HG02970 (cell line): Measurements from ENCODE around the gene FBXW7.

Source experiments
- ATAC-seq: cut with Tn5 transposase; IDR thresholded peaks from one replicate; pipeline ENCODE4 v1.9.1; 2021; ENCODE audit warnings: mild to moderate bottlenecking, moderate library complexity, moderate number of reproducible peaks; ENCODE audit not compliant: unreplicated experiment, low FRiP score

FBXW7 gene

DNA sequence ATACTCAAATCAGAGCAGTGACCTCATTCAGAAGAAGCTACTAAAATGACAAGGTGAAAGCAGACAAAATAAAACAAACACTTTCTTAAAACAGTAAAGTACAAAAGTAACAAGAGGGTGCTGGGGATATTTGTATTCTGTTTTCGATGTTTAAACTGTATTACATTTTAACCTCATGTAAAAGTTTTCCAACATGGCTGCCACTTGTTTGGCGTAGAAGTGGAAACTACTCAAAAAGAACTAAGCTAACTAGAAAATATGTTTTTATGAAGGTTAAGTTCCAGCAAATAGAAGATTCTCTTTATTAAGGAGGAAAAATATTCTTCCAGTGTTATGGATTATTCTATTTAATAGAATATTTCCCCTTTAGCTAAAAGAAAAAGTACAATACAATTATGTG is 155.0 kb downstream of the FBXW7 start:
- ATAC-seq = no peak

DNA sequence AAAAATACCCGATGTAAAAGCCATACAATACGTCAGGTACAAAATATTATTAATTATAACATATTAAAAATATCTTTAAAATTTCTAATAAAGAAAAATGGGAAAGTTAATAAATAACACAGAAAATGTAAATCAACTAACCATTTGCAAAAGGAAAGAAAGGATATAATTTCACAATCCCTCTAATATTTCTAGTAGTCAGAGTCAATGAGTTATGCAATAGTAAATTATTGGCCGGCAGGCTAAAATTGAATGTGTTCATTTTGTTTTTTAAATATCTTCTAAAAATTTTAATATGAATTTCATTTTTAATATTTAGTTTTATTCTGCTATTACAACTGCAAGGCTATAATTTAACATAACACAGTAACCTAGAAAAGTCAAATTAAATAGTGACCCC is 155.7 kb downstream of the FBXW7 start:
- ATAC-seq = no peak

DNA sequence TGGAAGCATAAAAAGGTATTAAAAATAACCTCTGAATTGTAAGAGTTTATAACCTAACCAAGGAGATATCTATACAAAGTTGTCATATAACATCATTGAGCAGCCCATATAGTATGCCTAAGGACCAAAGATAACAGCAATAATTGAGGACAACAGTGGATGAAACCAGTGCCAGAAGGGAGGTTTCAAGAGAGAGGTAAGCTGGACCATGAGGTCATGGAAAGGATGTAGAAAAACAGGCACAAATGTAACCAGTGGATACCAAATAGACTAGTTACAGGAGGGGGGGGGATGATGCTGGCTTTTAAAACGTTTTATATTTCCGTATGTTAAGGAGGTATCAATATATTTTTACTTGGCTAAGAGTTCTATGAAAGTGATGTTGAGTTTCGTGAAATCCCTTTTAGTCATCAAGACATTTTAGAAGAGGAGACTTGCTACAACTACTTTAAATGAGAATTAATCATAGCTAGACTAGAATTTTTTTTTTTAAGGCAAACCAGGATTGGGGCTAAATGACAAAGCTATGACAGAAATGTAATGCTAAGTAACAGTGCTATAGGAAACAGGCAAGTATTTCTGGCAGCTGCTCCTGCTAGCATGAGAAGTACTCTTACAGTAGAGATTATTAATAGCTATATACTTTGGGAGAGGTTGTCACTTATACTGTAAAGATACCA is 161.1 kb downstream of the FBXW7 start:
- no peak for ATAC-seq

DNA sequence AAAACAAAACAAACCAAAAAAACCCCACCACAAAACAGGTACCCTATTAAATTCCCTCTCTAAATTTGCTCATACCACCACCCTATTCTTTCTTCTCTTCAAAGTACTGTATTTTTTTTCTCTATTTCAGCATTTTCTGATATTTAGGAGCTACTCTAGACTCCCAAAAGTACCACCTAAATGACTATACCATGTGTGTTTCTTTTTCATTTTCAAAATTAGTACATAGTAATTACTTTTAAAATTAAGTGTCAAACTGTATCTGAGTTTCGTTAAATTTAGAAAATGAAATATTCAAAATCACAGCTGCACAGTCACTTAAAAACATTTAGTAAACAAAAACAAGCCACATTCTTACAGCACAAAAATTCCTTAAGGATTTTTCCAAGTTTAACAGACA is 161.7 kb downstream of the FBXW7 start:
- ATAC-seq = no peak

DNA sequence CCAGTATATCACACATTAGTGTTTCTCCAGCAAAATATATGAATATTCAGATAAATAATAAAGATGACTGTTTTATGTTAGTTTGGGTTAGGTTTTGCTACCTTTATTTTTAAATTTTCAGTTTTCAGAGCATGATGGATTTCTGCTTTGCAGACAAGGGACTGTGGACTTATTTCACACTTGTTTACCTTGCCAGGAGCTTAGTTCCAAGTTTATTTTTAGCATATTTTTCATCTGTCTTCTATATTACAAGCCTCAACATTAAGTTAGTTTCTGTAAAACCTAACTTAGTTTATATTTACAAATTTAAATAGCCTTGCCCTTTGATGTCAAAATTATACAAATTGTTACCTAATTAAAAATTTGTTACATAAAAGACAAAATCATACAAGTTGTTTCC is 163.4 kb downstream of the FBXW7 start:
- ATAC-seq = no peak

DNA sequence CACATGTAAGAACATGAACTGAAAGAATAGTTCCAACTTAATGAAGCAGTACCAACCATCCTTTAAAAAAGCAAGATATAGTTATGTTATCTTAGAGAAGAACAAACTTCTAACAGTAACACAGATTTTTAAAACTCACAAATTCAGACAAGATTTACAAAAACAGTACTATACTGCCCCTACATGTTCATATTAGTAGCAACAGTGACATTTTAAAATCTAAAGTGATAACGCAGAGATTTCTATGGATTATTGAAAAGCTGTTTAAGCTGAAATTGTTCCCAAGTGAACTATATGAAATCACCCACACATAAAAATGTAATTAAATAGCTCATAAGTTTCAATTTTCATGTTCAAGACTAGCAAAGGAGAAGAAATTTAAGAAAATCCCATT is 166.0 kb downstream of the FBXW7 start:
- ATAC-seq = no peak

DNA sequence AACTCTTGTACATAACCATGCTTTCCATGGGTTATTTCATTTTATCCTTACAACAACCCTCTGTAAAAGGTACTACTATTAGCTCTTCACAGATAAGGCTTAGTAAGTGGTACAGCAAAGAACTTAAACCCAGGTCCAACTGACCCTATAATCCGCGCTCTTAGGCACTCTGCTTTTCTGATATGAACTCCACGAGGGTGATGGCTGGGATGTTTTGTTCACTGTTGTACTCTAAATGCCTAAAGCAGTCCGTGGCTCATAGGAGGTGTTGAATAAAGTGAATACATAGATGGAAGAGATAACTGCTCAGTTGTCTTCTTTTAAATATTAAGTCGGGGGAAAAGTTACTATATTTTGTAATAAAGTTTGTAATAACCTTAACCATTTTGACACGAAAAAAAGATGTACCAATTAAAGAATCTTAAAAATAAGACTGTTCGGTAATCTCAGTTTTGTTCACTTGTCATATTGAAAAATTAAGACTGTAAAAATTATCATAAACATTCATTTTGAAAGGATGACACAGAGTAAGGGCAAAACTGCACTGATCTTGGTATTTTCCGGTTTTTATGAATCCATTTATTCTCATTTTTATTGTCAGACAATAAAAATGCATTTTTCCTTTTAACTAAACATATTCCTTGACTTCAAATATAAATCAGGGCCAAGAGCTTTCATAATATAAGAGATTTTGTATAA is 166.5 kb downstream of the FBXW7 start:
- ATAC-seq = no peak

DNA sequence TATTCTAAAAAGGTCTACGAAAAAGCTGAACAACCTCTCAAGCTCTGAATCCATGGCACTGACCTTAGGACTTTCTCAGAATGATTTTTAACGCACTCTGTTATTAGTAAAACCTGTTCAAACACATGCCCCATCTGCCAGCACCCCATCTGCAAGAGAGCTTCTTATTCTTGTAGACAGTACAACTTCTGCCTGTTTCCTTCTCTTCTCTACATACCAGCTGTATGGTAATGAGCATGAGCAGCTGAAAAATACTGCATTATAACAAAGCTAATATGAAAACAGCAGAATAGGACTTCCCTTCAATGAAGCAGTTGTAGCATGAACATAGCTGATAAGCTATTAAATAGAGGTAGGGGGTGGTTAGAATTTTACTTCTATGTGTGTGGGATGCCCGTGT is 167.9 kb downstream of the FBXW7 start:
- ATAC-seq = no peak

DNA sequence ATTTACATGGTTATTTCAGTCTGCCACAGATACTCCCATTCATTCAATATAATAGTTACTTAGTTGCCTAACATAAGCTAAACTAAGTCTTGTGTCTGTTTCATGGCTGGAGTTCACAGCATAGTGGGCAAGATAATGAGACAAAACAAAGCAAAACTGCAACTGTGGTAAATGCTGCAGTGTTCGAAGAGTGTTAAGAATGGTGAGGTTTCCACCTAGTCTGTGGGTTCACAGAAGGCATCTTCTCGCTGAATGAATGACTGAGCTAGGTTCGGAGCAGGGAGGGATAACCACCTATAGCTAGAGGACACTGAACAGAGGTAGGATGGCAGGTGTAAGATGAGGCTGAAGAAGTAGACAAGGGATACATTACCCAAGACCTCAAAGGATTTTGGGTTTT is 171.0 kb downstream of the FBXW7 start:
- no peak for ATAC-seq

DNA sequence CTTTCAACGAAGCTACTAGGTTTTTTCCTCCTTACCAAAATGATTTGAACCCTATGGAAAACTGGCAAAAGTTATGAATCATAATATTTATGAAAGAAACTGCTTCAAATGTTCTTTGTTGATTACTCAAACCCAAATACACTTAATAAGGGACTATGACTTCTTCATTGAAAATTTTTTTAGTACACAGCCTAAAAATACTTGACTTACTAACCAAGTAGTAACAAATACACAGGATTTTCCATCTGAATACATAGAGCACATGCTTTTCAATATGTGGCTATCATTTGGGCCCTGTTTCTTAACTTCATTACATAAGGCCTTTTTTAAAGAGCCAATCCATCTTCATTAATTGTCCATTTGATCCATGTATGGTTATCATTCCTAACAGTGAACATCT is 171.5 kb downstream of the FBXW7 start:
- no peak for ATAC-seq

DNA sequence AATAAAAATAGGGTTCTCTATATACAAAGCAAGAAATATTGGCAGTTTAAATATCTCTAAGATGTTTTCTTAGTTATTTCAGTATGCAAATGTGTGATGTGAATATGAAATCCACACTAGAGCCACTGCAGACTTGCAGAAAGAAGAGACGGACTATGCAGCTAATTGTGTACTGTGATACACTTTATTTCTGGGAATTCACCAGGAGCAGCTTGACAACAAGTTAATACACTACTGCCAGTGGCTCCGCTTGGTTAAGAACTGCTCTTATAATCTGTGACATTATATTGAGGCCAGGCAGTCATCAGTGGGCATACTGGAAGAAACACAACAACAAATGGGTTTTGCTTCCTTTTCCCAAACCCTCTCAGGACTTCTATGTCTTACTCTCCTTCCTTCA is 172.0 kb downstream of the FBXW7 start:
- no peak for ATAC-seq

DNA sequence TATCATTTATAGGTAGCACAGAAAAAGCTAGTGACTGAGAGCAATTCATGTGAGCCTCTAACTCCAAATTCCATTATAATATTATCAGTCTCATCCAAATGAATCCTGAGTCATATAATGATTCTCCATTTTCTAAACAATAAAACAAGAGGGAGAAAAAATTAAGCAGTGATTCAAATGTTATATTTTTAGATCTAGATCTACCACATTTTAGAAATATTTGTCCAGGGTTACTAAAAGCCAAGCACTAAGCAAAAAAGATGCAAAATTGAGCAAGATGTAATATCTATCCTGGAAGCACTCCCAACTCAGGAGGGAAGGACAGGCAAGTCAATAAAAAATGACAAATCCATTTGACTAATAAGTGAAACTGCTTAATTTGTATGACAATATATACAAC is 172.8 kb downstream of the FBXW7 start:
- no peak for ATAC-seq

DNA sequence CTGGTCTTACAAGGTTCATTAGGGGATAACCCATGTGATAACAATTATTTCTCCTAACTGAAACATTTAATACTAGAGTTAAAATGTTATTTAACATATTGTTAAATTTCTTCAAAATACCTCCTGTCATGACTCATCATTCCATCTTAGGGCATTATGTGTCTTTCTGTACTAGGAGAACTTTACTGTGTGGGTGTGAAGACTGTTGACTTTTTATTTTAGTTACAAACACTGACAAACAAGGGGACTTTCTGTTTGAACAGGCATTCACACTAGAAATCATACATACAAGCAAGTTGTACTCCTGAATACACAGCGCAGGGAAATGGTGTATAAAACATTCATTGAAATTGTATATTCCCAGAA is 175.9 kb downstream of the FBXW7 start:
- ATAC-seq = no peak

DNA sequence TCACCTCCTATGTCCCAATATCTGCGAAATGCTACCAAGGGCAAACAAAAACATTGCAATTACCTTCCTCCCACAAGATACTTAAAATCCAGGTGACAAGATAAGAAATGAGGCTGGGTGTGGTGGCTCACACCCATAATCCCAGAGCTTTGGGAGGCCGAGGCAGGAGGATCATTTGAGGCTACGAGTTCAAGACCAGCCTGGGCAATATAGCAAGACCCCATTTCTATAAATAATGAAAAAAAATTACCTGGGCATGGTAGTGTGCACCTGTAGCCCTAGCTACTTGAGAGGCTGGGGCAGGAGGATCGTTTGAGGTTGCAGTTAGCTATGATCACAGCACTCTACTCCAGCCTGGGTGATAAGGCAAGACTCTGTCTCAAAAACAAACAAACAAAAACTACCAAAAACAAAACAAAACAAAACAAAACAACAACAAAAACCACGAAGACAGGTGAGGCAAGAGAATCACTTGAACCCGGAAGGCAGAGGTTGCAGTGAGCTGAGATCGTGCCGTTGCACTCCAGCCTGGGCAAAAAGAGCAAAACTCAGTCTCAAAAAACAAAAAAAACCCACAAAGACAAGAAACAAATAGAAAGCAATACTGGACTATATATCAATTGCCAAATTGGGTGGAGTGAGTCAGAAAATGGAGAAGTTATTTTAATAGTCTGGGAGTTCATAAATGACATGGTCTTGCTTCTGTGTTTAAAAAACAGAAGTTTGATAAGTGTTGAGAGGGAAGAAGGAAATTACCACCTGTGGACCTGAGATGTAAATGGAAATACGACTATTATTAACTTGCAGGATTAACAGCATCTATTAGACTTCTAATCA is 176.5 kb downstream of the FBXW7 start:
- ATAC-seq = no peak

DNA sequence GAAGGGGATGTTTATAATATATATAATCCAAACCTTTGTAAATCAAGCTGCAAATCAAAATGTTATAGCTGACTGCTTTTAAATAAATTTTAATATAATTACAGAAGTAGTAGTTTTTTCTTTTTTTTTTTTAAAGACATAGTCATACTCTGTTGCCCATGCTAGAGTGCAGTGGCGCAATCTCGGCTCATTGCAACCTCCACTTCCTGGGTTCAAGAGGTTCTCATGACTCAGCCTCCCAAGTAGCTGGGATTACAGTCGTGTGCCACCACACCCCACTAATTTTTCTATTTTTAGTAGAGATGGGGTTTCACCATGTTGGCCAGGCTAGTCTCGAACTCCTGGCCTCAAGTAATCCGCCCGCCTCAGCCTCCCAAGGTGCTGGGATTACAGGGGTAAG is 178.7 kb downstream of the FBXW7 start:
- ATAC-seq = no peak

DNA sequence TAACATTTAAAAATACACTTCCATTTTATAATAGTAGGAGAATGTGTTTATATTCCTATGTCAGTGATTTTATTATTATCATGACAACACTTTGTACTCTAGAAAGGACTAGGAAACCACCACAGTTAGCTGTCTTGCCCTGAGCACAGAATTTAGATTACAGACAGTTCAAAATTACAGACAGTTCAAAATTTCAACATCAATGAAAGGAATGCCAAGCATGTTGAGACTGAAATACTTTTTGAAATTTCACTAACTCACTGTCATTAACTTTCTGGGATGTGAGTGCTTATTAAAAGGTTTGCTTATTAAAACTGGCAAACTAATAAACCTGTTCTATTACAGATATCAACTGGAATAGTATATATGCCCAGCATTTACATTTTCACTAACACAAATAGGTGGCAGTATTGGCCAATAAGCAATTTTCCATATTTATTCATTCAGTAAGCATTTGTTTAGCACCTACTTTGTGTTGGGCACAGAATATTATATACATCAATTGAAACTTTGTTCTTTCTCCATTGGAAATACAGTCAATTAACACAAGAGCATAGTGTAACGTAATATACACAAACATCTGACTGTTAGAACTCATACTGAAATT is 179.4 kb downstream of the FBXW7 start:
- no peak for ATAC-seq

DNA sequence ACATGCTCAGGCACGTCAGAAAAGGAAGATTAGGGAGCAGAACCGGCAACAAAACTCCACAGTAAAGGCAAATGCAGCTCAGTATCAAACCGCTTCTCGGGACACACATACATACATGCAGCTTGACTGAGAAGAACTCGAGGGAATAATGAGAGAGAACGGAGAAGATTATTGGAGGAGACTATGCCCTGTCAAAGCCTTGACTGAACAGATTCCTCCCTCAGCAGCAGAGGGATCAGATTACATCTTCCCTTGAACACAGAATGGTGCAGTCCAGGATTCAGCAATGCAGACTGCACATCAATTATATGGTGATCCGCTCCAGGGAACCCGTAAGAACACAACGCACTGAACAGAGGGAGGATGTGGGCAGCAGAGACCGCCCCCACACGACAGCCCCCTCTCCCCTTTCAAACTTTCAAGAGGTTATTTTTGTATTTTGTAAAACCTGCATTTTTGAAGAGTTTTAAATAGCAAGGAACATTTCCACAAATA is 183.2 kb downstream of the FBXW7 start:
- ATAC-seq = no peak

DNA sequence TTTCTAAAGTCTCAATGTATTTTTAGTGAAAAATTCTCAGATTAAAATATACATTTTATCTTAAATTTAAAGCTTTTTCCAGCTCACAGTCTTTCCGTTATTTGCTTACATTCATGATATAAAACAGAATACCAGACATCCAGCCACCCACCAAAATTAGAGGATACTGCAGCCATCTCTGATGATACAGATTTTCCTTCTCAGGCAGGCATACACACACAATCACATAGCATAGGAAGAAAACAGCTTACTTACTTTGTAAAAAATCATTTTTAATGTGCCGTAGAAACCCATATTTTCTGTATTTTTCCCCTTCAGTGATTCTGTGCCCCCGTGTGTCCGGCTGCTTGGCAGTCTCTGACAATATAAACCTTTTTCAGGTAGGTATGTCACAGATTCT is 183.7 kb downstream of the FBXW7 start:
- ATAC-seq = no peak

DNA sequence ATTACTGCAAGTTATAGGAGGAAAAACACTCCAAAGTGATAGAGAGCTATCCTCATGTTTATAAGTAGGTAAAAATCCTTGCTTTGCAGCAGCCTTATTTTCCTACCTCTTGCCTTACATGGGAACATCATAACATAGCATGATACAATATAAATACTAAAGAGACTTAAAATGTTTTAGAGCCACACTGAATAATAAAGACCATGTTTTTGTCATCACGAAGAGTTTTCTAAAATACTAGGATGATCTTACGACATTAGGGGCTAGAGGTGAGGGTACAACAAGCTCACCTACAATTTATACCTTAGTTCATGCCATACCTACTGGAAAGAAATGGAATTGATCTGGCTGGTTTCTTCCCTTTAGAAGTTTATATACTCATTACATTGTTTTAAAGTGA is 184.8 kb downstream of the FBXW7 start:
- ATAC-seq = no peak

DNA sequence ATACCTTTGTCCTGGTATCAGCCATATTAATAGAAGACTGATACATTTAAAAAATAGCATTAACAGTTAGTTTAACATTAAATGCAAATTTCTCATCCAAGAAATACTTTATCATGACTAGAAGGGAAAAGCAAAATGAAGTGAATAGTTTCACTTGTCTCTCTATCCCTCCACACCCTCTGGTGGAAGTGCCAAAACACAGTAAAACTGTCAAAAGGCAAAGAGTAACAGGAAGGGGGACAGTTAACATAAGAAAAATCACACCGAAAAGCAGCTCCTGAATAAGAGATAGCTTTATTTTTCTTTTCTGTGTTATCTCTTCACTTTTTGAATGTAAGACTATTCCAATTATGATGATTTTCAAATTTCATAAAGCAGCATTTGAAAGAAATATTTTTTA is 187.2 kb downstream of the FBXW7 start:
- ATAC-seq = no peak

DNA sequence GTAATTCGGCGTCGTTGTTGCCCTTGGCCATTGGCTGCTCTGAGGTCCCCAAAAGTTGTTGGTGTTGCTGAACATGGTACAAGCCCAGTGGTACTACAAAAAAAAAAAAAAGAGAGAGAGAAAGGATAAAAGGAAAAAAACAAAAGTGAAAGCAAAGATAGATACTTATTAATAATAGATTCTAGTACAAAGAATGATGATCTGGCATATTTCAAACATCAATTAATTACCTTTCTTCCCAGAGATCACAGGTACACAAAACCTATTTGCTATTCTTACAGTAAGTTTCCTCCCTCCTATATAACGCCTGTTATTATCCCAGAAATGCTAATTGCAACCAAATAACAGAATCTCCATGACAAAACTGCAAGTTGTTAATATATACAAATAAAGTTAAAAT is 188.9 kb downstream of the FBXW7 start:
- no peak for ATAC-seq
